K562 (cell line): ENCODE measurements around the gene KPNA4. TPM values are rescaled to one million over a fixed set of nuclear protein-coding genes. Genes with fewer than 3 reads are reported as not detected.

Source experiments
- ATAC-seq: fragments of 200-7000 bp; cut with Tn5 transposase; 3 replicates; pipeline ENCODE4 v1.9.1; 2020; ENCODE audit warnings: moderate library complexity
- BruUV-seq: library from RNA; stranded (reverse); fragments of 400-500 nt; replicated peaks from 2 replicates; lab custom pipeline; 2021; lab: Mats Ljungman, UMichigan
- CTCF ChIA-PET: fragments of 300-600 bp; formaldehyde crosslinking; extraction: SDS; loops from one replicate; lab custom pipeline; 2021; ENCODE audit warnings: low intra/inter-chr PET ratio; lab: Yijun Ruan, JAX
- POLR2A ChIA-PET: fragments of 300-600, 350-650 bp; sonication (Branson Sonifier 250); formaldehyde crosslinking; extraction: SDS; loops from one replicate; lab custom pipeline; 2021; ENCODE audit warnings: antibody characterized with exemption, inconsistent platforms; lab: Yijun Ruan, JAX
- DNase-seq, 4 experiments: peaks; one replicate each; pipeline versions ENCODE4 v3.0.0 to v3.0.0-alpha.2; 2011 to 2018; ENCODE audit warnings: low spot score in 3 of 4, mixed read lengths in 3 of 4; ENCODE audit errors: extremely low read depth in 1 of 4
- FAIRE-seq: peaks from 2 replicates; lab custom pipeline; 2011; peaks lifted over from hg19 to GRCh38; lab: Jason Lieb, UNC
- H2AFZ ChIP-seq: 2 replicates; pipeline ENCODE4 v1.6.0; 2011; ENCODE audit warnings: low read depth, low read length, control low read depth, inconsistent platforms
- H3K27ac ChIP-seq: fragments of 200-600 bp; 3 replicates; pipeline ENCODE4 v1.8.0; 2011; ENCODE audit warnings: low read depth, mild to moderate bottlenecking, control low read depth, inconsistent platforms, low read length, moderate library complexity, mixed read lengths; ENCODE audit errors: extremely low read depth
- H3K27me3 ChIP-seq, 2 experiments: fragments of 300-600 bp in 1 of 2; 2 replicates in 1 of 2; 3 replicates in 1 of 2; pipeline versions ENCODE4 v1.6.0 to v1.8.0; 2011; ENCODE audit warnings: inconsistent platforms in 2 of 2, low read length in 2 of 2, mild to moderate bottlenecking in 1 of 2, mixed read lengths in 1 of 2, moderate library complexity in 1 of 2; ENCODE audit not compliant: control insufficient read depth in 2 of 2, insufficient read depth in 2 of 2
- H3K36me3 ChIP-seq: fragments of 300-600 bp; 3 replicates; pipeline ENCODE4 v1.8.0; 2011; ENCODE audit warnings: mild to moderate bottlenecking, low read length, inconsistent platforms; ENCODE audit not compliant: control insufficient read depth, insufficient read depth
- H3K4me1 ChIP-seq, 2 experiments: fragments of 200-600 bp in 1 of 2; replicated peaks in 1 of 2; 2 replicates in 1 of 2; 3 replicates in 1 of 2; pipeline versions ENCODE4 v1.5.1 to v1.8.0; 2011; ENCODE audit warnings: inconsistent platforms in 2 of 2, low read length in 2 of 2, mild to moderate bottlenecking in 1 of 2, mixed read lengths in 1 of 2, moderate library complexity in 1 of 2; ENCODE audit not compliant: control insufficient read depth in 2 of 2, insufficient read depth in 2 of 2
- H3K4me2 ChIP-seq: 2 replicates; pipeline ENCODE4 v1.6.1; 2011; ENCODE audit warnings: low read length, control low read depth, inconsistent platforms, mixed read lengths; ENCODE audit not compliant: insufficient read depth
- H3K4me3 ChIP-seq: fragments of 200-600 bp; sonication (generic), shearing (Covaris generic); 2 replicates; pipeline ENCODE4 v1.5.1; 2016; ENCODE audit warnings: control low read depth, inconsistent platforms
- H3K79me2 ChIP-seq: fragments of 200-600 bp; 3 replicates; pipeline ENCODE4 v1.8.0; 2011; ENCODE audit warnings: low read length, inconsistent platforms; ENCODE audit not compliant: control insufficient read depth, insufficient read depth
- H3K9ac ChIP-seq, 2 experiments: 2 replicates each; pipeline versions ENCODE4 v1.6.0 to v1.6.1; 2011; ENCODE audit warnings: low read depth in 2 of 2, low read length in 2 of 2, control low read depth in 1 of 2, inconsistent platforms in 1 of 2, mild to moderate bottlenecking in 1 of 2, mixed read lengths in 1 of 2; ENCODE audit not compliant: insufficient read depth in 1 of 2
- H3K9me1 ChIP-seq: one replicate; pipeline ENCODE4 v1.6.0; 2011; ENCODE audit warnings: inconsistent platforms, mild to moderate bottlenecking, low read length, moderate library complexity; ENCODE audit not compliant: control insufficient read depth, insufficient read depth
- H3K9me3 ChIP-seq: replicated peaks from 2 replicates; pipeline ENCODE4 v1.5.1; 2011; ENCODE audit warnings: low read depth, low read length, inconsistent platforms; ENCODE audit not compliant: control insufficient read depth, insufficient read depth
- H4K20me1 ChIP-seq: replicated peaks from 2 replicates; pipeline ENCODE4 v1.6.1; 2011; ENCODE audit warnings: low read length, inconsistent platforms, mixed read lengths; ENCODE audit not compliant: control insufficient read depth, insufficient read depth
- CEBPB ChIP-seq: fragments of 450-650 bp; IDR thresholded peaks from 2 replicates; pipeline ENCODE4 v1.6.1; 2016; ENCODE audit warnings: missing genetic modification characterization, missing compliant biosample characterization
- ETS2 ChIP-seq: IDR thresholded peaks from 2 replicates; pipeline ENCODE4 v1.6.1; 2016; ENCODE audit warnings: borderline replicate concordance, missing genetic modification characterization, mild to moderate bottlenecking, moderate library complexity, missing compliant biosample characterization; ENCODE audit not compliant: poor library complexity, severe bottlenecking
- FOXA1 ChIP-seq: fragments of 450-650 bp; IDR thresholded peaks from 2 replicates; pipeline ENCODE4 v1.6.1; 2016; ENCODE audit warnings: mild to moderate bottlenecking, borderline replicate concordance
- HNRNPLL ChIP-seq: fragments of 200-400 bp; formaldehyde crosslinking; IDR thresholded peaks from 2 replicates; pipeline ENCODE4 v1.6.1; 2017; ENCODE audit warnings: low read length, low read depth, mild to moderate bottlenecking; ENCODE audit not compliant: poor library complexity, severe bottlenecking
- MTF1 ChIP-seq: fragments of 250-450 bp; sonication (Bioruptor Pico); IDR thresholded peaks from 2 replicates; pipeline ENCODE4 v1.9.0; 2021; ENCODE audit warnings: moderate library complexity, mild to moderate bottlenecking, inconsistent platforms, borderline replicate concordance
- NR3C1 ChIP-seq: sonication (generic); formaldehyde crosslinking; IDR thresholded peaks from 2 replicates; pipeline ENCODE4 v1.8.1; 2022; ENCODE audit warnings: missing genetic modification reagents
- XRCC3 ChIP-seq: fragments of 450-650 bp; IDR thresholded peaks from 2 replicates; pipeline ENCODE4 v1.6.1; 2017; ENCODE audit warnings: mild to moderate bottlenecking, moderate library complexity
- ZFPM2 ChIP-seq: fragments of 250-450 bp; sonication (Bioruptor Pico); IDR thresholded peaks from 2 replicates; pipeline ENCODE4 v1.5.1; 2022; ENCODE audit warnings: mild to moderate bottlenecking
- WGBS: fragments of 100-300 bp; shearing (Covaris generic); methylation state at CpG from one replicate; pipeline ENCODE4 v1.1.6; 2016; ENCODE audit warnings: low coverage, mixed read lengths; ENCODE audit not compliant: insufficient coverage; ENCODE audit errors: missing lambda C conversion rate; 5-methylcytosine and 5-hydroxymethylcytosine counted together
- in situ Hi-C: fragments of 300-500 bp; cut with MboI; formaldehyde crosslinking; loops from 4 replicates; pipeline ENCODE4 v1.15.0; 2018; ENCODE audit warnings: inconsistent platforms, mixed read lengths
- intact Hi-C: fragments of 100-400 bp; cut with micrococcal nuclease; formaldehyde crosslinking; loops from 2 replicates; pipeline ENCODE4 v1.14.2; 2022
- polyA plus RNA-seq, 8 experiments: library from polyadenylated mRNA; depleted of rRNA in 4 of 8; stranded (reverse) in 5 of 8; unstranded in 3 of 8; fragments of >200 nt; fragmentation: Nextera tagmentation in 2 of 8; fragmentation: Illumina TruSeq in 1 of 8; extraction: Ambion mirVana in 2 of 8; extraction: Trizol in 1 of 8; gene quantifications; 2 replicates each; pipeline versions ENCODE4 v1.2.1 to v1.2.3, GENCODE V29; 2011 to 2014; ENCODE audit warnings: inconsistent platforms in 1 of 8, missing spikeins in 1 of 8
- total RNA-seq, 7 experiments: library from RNA; depleted of rRNA in 6 of 7; stranded (reverse); fragments of >200 nt in 6 of 7; fragmentation: Illumina TruSeq in 2 of 7; extraction: Trizol in 2 of 7; gene quantifications; 2 replicates each; pipeline versions ENCODE4 v1.2.1 to v1.2.3, GENCODE V29; 2011 to 2021; ENCODE audit warnings: low replicate concordance in 1 of 7
- TF ChIP-seq, protein P1 (sequence below): fragments of 200-800 bp; sonication (Bioruptor generic); IDR thresholded peaks from 2 replicates; pipeline ENCODE4 v1.6.1; 2017; ENCODE audit warnings: missing genetic modification characterization, missing compliant biosample characterization
- TF ChIP-seq, protein P2 (sequence below): IDR thresholded peaks from 2 replicates; pipeline ENCODE4 v1.6.1; 2014; ENCODE audit warnings: antibody characterized with exemption

The KPNA4 gene
- total and polyA plus RNA-seq, 9 of the 15 experiments (the other 6 are each of a cell fraction or from before 2014, with no cell fraction given), result 13.9 to 66.6 (median 34.5) TPM

DNA sequence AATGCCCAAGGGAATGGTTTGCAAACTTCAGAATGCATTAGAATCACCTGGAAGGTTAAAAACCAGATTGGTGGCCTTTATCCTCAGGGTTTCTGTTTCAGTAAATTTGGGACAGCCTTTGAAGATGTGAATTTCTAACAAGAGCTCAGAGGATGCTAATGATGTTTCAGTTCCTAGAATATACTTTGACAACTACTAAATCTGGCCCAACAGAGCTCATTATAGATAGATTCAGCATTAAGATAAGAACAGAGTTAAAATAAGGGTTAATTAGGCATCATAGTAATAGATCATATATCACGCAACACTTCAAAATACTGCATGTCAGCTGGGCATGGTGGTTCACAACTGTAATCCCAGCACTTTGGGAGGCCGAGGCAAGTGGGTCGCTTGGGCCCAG lies 9.3 kb upstream of the KPNA4 start:
- no peak overlapping the region for H2AFZ ChIP-seq
- ATAC-seq (no peak), DNase-seq (no peak), FAIRE-seq (no peak)
- TF ChIP-seq ZFPM2, result no peak
- no peak for TF ChIP-seq FOXA1
- TF ChIP-seq, protein P1, sequence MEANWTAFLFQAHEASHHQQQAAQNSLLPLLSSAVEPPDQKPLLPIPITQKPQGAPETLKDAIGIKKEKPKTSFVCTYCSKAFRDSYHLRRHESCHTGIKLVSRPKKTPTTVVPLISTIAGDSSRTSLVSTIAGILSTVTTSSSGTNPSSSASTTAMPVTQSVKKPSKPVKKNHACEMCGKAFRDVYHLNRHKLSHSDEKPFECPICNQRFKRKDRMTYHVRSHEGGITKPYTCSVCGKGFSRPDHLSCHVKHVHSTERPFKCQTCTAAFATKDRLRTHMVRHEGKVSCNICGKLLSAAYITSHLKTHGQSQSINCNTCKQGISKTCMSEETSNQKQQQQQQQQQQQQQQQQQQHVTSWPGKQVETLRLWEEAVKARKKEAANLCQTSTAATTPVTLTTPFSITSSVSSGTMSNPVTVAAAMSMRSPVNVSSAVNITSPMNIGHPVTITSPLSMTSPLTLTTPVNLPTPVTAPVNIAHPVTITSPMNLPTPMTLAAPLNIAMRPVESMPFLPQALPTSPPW (CRISPR knock-in tag), result no peak
- TF ChIP-seq HNRNPLL, result no peak
- no peak for TF ChIP-seq XRCC3
- TF ChIP-seq NR3C1 (CRISPR knock-in tag), result no peak
- no peak for TF ChIP-seq ETS2 (tag)
- TF ChIP-seq, protein P2, sequence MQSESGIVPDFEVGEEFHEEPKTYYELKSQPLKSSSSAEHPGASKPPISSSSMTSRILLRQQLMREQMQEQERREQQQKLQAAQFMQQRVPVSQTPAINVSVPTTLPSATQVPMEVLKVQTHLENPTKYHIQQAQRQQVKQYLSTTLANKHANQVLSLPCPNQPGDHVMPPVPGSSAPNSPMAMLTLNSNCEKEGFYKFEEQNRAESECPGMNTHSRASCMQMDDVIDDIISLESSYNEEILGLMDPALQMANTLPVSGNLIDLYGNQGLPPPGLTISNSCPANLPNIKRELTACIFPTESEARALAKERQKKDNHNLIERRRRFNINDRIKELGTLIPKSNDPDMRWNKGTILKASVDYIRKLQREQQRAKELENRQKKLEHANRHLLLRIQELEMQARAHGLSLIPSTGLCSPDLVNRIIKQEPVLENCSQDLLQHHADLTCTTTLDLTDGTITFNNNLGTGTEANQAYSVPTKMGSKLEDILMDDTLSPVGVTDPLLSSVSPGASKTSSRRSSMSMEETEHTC, result no peak
- no peak for TF ChIP-seq CEBPB (tag)
- no peak for TF ChIP-seq MTF1
- H3K27ac ChIP-seq, result no peak overlapping the region
- no peaks in the 10 kb centered on the region for H3K4me1 ChIP-seq
- no peaks in the 10 kb centered on the region for H3K9me1 ChIP-seq
- no peaks in the 10 kb centered on the region for H3K79me2 ChIP-seq
- H3K27me3 ChIP-seq, result no peaks in the 10 kb centered on the region; a peak in 1 of 5 replicates
- POLR2A ChIA-PET, result interaction anchor here (1.2 kb wide), 1 partner anchor 20 kb away, joined by 4 read pairs; no protein-coding TSS in a partner anchor
- no peaks in the 10 kb centered on the region; the same call in 1 of the 2 replicates for H3K9me3 ChIP-seq
- intact Hi-C loops (loop anchor here (5.0 kb wide), 1 partner anchor 133 kb away; no protein-coding TSS in a partner anchor), in situ Hi-C loops (no loop called here)
- CTCF ChIA-PET, result no interaction called here
- H3K9ac ChIP-seq, result no peak overlapping the region
- no peak overlapping the region for H3K4me2 ChIP-seq
- WGBS, result 11% methylated on average over 3 of the region's 3 CpGs
- H4K20me1 ChIP-seq, result no peaks in the 10 kb centered on the region
- no peaks in the 10 kb centered on the region for H3K36me3 ChIP-seq
- H3K4me3 ChIP-seq, result no peak overlapping the region
- no TSS peak for BruUV-seq
